ENCODE data around the gene NID1. TPM values are rescaled to one million over a fixed set of nuclear protein-coding genes. Genes with fewer than 3 reads are reported as not detected.

NID1 gene
- total RNA-seq, 1 donor: 204 TPM

DNA sequence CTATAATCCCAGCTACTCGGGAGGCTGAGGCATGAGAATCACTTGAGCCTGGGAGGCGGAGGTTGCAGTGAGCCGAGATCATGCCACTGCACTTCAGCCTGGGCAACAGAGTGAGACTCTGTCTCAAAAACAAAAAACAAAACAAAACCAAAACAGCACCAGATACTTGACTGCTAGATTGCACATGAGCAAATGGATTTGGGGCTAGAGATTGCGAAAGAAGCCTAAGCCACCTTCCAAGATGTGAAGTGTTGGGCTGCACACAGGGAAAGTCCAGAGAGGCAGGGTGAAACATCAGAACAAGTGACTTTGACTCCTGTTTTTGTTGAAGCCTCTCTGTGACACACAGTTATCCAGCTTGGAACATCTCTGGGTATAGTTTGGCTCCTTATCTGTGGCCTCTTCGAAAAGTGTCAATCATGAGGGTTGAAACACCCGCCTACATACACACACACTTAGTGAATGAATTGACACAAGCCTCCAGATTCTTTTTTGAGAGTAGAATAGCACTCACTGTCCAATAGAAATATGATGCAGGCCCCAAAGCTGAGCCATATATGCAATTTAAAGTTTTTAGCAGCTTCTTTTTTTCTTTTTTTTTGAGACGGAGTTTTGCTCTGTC is 43.2 kb upstream of the NID1 start:
- TF ChIP-seq, protein P1, sequence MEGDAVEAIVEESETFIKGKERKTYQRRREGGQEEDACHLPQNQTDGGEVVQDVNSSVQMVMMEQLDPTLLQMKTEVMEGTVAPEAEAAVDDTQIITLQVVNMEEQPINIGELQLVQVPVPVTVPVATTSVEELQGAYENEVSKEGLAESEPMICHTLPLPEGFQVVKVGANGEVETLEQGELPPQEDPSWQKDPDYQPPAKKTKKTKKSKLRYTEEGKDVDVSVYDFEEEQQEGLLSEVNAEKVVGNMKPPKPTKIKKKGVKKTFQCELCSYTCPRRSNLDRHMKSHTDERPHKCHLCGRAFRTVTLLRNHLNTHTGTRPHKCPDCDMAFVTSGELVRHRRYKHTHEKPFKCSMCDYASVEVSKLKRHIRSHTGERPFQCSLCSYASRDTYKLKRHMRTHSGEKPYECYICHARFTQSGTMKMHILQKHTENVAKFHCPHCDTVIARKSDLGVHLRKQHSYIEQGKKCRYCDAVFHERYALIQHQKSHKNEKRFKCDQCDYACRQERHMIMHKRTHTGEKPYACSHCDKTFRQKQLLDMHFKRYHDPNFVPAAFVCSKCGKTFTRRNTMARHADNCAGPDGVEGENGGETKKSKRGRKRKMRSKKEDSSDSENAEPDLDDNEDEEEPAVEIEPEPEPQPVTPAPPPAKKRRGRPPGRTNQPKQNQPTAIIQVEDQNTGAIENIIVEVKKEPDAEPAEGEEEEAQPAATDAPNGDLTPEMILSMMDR (IDR thresholded peaks at IDR 0.05; ENCODE audit: insufficient read depth, low read depth, low read length): no peak
- H3K4me3 ChIP-seq (ENCODE audit: low read depth, low read length): no peak overlapping the region
- DNase-seq (ENCODE audit: low read depth): peak; percentile 44

DNA sequence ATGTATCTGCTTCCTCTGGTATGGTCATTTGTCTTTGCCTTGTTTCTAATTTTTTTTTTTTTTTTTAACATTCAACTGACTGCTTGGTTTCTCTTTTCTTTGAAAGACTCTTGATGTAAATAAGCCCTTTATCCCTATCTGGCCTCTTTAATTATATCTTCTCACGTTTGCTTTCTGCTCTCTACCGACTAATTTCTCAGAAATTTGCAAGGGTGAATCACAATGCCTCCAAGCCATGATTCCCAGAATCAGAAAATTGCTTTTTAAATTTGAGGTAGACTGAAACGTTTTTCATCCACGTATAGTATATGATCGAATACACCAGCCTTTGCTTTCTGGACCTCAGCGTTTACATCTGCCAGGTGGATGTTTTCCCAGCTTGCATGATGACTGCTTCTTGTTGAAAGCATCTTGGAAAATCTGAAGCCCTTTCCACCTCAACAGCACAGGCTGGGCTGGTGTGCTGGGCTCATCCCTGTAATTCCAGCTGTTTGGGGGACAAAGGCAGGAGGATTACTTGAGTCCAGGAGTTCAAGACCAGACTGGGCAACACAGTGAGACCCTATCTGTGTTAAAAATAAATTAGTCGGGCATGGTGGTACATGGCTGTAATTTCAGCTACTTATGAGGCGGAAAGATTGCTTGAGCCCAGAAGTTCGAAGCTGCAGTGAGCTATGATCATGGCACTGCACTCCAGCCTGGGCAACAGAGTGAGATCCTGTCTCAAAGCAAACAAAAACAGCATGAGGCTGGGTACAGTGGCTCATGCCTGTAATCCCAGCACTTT is 42.4 kb upstream of the NID1 start:
- no peak for DNase-seq (ENCODE audit: low read depth)
- no peak overlapping the region for H3K4me3 ChIP-seq (ENCODE audit: low read depth, low read length)
- TF ChIP-seq, protein P1 (IDR thresholded peaks at IDR 0.05; ENCODE audit: insufficient read depth, low read depth, low read length): no peak

DNA sequence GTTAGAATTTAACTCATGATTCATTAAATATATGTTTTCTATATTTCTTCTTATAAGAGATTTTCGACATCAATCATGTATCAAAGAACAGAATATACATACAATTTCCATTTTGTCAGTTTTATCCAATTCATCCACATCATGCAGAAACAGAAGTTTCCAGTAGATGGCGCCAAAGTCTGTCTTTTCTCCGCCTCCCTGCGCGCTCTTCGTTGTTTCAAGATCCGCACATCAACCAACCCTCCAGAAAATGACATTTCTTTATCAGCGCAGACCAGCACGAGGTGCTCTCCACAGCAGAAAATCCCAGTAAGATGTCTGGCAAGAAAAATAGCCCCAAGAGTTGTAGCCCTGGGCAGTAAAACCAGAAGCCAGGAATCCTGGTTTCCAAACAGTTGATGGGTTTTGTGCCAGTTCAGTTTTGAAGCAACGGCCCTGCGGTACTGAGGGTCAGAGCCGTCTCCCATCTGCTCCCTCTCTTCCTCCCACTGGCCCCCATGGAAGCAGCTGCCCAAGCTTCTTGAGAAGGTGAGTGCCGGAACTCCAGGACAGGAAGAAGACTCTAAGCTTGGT is 38.8 kb upstream of the NID1 start:
- peak; percentile 70 for DNase-seq (ENCODE audit: low read depth)
- TF ChIP-seq, protein P1 (IDR thresholded peaks at IDR 0.05; ENCODE audit: insufficient read depth, low read depth, low read length): peak; percentile 78
- H3K4me3 ChIP-seq (ENCODE audit: low read depth, low read length): no peak overlapping the region

DNA sequence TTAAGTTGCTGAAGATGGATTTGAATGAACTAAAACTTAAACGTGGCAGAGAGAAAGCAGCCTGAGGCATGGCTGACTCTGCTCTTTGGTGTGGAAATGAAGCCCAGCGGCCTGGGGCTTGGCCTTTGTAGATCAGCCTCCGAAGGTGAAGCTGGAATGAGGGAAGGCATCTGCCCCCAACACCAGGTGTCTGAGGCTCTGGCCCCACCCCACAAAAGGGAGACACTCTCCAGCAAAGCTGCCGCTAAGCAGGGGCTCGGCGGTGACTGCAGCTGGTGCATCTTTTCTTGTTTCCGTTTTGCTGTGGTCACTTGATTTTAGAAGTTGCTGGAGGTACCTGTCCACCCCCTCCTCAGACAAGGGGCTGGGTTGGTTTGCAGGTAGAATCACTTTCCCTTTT is 38.2 kb upstream of the NID1 start:
- no peak for DNase-seq (ENCODE audit: low read depth)
- no peak overlapping the region for H3K4me3 ChIP-seq (ENCODE audit: low read depth, low read length)
- TF ChIP-seq, protein P1 (IDR thresholded peaks at IDR 0.05; ENCODE audit: insufficient read depth, low read depth, low read length): no peak

DNA sequence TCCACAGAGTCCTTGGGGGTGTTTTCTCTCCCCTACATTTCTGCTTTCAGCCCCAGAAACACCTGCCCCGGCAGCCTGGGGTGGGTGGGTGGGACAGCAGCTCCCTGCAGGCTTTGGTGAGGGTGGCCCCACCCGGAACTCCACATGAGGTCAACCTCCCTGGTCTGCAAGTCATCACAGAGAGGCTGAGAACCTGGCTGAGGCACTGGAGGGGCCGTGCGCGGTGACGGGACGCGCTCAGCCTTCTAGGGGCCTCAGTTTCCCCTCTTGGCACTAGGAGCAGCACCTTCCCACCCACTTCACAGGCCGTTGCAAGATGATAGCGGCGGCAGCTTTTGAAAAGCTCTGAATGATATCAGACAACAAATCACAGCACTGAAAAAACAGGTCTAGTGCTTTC is 37.7 kb upstream of the NID1 start:
- DNase-seq (ENCODE audit: low read depth): no peak
- H3K4me3 ChIP-seq (ENCODE audit: low read depth, low read length): no peak overlapping the region
- TF ChIP-seq, protein P1 (IDR thresholded peaks at IDR 0.05; ENCODE audit: insufficient read depth, low read depth, low read length): no peak

DNA sequence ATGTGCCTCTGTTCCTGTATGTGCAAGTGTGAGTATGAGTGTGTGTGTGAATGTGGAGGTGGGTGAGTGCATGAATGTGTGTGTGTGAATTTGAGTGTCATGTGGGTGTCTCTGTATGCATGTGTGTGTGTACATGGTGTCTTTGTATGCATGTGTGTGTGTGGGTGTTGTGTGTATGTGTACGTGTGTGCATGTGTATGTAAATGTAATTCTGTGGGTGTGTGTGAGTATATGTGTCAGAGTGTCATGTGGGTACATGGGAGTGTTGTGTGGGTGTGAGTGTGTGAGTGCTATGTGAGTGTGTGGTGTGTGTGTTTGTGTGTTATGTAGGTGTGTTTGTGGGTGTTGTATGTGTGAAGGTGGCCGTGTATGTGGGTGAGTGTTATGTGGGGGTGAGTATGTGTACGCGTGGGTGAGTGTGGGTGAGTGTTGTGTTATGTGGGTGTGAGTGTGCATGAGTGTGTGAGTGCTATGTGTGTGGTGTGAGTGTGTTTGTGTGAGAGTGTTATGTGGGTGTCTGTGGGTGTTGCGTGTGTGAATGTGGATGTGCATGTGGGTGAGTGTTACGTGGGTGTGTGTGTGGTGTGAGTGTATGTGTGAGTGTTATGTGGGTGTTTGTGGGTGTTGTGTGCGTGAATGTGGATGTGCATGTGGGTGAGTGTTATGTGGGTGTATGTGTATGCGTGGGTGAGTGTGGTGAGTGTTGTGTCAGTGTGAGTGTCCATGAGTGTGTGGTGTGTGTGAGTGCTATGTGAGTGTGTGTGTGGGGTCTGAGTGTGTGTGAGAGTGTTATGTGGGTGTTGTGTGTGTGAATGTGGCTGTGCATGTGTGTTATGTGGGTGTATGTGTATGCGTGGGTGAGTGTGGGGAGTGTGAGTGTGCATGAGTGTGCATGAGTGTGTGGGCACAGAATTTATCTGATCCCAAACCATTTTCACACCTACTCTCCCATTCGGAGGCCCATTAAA is 36.6 kb upstream of the NID1 start:
- no peak for DNase-seq (ENCODE audit: low read depth)
- TF ChIP-seq, protein P1 (IDR thresholded peaks at IDR 0.05; ENCODE audit: insufficient read depth, low read depth, low read length): no peak
- H3K4me3 ChIP-seq (ENCODE audit: low read depth, low read length): no peak overlapping the region

Data from fibroblast of villous mesenchyme (primary cell).